Stimulated activated CD8-positive, alpha-beta memory T cell treated with anti-CD3 and anti-CD28 coated beads, Interleukin-4, amount 100 ng/mL, for 4 hours (primary cell): ENCODE measurements around the gene PCDH1.

ENCODE experiments used
- DNase-seq, 2 donors: peaks; one replicate each; pipeline ENCODE4 v3.0.0-alpha.2; 2020; ENCODE audit warnings: low read depth in 2 of 2, low spot score in 1 of 2

Gene PCDH1

DNA sequence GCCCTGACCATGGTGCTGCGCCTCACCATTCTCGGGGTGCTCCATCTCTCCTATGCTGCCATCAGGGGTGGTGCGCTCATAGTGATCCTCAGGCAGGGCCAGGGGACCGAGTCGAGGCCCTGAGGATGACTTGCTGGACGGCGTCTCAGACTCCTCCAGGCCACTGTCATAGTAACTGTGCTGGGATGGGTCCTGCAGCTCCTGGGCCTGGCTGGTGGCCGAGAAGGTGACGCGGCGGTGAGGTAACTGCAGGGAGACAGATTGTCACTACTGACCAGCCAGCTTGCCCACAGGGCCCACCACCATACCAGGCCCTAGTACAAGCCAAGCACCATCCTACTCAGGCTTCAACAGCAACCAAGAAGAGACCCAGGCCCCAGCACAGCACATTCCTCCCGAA, 21.0 kb downstream of the PCDH1 start:
- DNase-seq = no peak

- DNase-seq = no peak
Measured at GRCh38 chr5:141856037-141856790, 22.0 kb downstream of the PCDH1 start.

GRCh38 chr5:141855265-141856036, 22.8 kb downstream of the PCDH1 start:
- DNase-seq = no peak

GRCh38 chr5:141853895-141854626, 24.1 kb downstream of the PCDH1 start:
- no peak for DNase-seq

DNA sequence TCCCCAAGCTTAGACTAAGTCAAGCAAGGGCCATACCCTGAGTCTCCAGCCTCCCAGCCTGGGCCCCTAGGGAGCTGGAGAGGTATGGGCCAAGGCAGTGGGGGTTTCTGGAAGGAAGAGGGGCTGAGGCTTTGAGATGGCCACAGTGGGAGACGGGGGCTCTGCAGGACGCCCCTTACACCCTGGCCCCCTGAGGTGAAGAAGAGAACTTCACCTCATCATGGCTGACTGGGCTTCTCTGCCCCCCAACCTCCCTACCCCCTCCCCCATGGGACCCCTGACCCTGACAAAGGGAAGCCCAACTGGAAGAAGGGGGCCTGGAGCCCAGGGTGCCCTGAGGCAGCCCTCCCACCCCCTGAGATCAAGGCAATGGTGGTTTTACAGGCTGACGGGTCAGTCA, 25.8 kb downstream of the PCDH1 start:
- no peak for DNase-seq

GRCh38 chr5:141851195-141851874, 26.9 kb downstream of the PCDH1 start:
- no peak for DNase-seq

DNA sequence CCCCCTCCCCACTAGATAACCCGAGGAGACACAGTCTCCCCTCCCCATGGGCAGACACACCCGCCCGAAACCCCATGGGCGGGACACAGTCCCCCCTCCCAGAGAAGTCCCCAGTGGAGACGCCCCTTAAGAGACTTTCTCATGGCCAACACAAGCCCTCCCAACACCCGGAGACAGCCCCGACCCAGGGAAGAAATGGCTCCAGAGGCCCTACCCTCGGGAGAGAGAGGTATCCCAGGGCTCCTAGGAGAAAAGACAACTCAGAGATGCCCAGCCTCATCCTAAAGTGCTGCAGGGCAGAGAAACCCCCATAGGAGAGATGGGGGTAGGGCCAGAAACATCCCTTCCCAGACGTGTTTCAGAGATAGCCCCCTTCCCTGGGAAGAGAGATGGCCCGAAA, 27.4 kb downstream of the PCDH1 start:
- no peak for DNase-seq

GRCh38 chr5:141850244-141850768, 27.9 kb downstream of the PCDH1 start:
- no peak for DNase-seq

DNA sequence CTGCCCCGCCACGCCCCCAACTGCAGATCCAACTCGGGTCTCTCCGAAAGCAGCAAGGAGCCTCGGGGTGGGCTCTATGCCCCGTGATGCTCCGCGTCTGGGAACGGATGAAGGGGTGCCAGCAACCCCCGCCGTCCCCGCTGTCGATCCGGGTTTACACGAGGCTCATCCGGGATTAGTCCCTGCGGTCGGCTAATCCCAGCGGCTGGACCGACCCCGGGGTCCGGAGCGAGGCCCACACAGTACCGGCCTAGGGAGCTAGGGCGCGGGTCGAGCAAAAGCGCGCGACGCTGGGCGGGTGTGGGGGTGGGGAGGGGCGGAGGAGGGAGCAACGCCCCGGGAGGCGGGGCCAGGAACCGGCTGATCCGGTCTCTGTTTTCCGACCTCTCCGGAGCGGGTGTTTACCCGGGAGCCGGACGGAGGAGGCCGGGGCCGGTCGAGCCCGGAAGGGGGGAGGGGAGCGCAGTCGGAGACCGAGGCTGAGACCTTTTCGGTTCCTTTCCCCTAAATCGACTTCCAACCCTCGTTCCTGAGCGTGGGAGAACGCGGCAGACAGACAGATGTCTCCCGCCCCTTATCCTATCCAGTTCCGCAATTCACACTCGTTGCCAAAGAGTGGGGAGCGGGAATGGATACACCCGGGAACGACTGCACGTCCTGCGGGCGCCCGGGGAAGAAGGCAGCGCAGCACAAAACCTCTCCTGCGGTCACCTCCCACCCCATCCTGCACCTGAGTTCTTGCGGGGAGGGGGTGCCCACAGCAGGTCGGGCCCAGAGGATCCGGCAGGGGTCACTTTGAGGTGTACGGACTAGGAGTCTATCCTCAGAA, 28.6 kb downstream of the PCDH1 start:
- peak; percentile 29 to 38 for DNase-seq

GRCh38 chr5:141848744-141849414, 29.3 kb downstream of the PCDH1 start:
- DNase-seq = no peak

DNA sequence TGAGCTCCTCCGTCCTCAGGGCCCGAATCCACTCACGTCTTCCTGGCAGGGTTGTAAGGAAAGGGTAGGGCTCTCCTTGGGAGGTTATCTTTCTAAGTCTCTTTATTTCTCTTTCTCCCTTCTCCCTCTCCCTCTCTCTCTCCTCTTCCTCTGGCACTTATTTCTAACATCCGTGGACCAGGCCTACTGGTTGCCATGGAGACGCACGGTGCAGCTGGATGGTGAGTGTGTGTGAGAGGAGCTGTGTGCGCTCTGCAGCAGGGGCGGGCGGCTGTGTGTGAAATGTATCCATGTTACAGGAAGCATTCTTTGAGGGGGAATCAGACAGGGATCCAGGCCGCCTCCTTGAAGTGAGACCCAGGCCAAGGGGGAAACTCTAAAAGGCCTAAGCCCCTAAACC, 32.2 kb downstream of the PCDH1 start:
- DNase-seq = no peak

GRCh38 chr5:141845371-141845851, 32.8 kb downstream of the PCDH1 start:
- DNase-seq = no peak

- DNase-seq = no peak
Measured at GRCh38 chr5:141844414-141845097, 33.7 kb downstream of the PCDH1 start.

GRCh38 chr5:141843156-141843927, 34.9 kb downstream of the PCDH1 start:
- no peak for DNase-seq

DNA sequence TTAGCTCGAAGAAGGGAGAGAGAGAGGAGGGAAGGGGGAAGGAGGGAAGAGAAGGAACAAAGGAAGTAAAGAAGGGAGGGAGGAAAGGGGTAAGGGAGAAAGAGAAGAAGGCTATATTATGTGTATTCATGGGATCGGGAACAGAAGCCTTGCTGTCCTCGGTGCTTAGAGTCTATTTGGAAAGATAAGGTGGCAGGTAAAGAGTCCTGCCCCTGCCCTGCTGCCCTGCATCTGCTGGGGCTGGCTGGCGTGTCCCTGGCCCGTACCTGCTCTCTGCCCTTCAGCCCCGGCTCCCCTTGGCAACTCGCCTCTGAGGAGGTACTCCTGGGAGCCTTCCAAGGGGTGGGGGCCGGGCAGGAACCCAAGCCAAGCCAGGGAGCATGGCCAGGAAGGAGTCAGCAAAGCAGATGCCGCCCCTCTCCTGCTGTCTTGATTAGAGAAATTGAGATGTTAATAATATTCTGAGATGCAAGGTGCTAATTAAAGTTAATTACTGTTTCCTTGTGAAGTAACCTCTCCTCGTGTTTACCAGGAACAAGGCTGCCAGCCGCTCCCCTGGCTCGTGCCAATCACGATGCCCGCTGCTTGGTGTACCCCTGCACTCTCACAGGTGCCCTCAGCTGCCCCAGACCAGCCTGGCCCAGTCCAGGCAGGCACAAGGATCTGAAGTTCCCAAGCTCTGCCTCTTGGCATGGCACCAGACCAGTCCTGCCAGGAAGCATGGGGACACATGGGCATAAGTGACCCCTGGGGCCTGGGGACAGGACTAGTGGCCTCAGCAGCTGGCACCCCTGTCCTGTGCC, 36.6 kb downstream of the PCDH1 start:
- DNase-seq = no peak

DNA sequence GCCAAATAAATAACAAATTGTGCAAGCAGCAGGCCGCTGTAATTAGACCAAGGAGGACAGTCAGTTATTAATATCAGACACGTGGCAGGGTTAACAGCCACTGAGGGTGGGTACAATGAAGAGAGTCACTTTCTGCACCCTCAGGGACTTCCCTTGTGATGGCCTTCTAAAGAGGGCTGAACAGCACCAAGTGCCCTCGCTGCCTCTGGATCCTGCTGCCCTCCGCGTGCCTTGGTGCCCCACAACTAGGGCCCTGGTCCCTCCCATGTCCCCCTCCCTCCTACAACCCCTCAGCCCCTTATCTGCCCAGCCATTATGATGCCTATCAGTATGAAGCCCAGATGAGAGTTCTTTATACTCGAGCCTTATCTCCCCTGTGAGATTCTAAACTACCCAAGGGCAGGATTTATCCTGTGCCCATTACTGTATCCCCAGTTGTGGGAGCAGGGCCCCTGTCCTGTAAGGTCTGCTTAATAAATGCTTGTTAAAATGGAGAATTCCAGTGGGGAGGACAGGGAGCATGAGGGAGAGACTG, 37.3 kb downstream of the PCDH1 start:
- no peak for DNase-seq

GRCh38 chr5:141840280-141840812, 37.9 kb downstream of the PCDH1 start:
- no peak for DNase-seq
